ENCODE data around the gene JAK3. TPM values are rescaled to one million over a fixed set of nuclear protein-coding genes. Genes with fewer than 3 reads are reported as not detected.
A peak's percentile ranks its signal among the peaks of the same experiment; 100 is the strongest.

The JAK3 gene
- total and polyA plus RNA-seq, 9 donors: 6.6 to 35.5 (median 17.8) TPM

GRCh38 chr19:17859533-17860330 is 11.9 kb upstream of the JAK3 start, which contains the start of gene RPL18A:
Gene RPL18A, plus strand, starts transcription at chr19:17859910. Its CDS starts 47 bp downstream, at chr19:17859957.
- peaks cover 5% of the 10 kb centered on the region for H3K4me1 ChIP-seq (ENCODE audit: insufficient read depth)
- TF ChIP-seq EP300 (IDR thresholded peaks at IDR 0.05) (no peak), POLR2A (IDR thresholded peaks at IDR 0.05) (peak; percentile 91)
- TF ChIP-seq, protein P1, sequence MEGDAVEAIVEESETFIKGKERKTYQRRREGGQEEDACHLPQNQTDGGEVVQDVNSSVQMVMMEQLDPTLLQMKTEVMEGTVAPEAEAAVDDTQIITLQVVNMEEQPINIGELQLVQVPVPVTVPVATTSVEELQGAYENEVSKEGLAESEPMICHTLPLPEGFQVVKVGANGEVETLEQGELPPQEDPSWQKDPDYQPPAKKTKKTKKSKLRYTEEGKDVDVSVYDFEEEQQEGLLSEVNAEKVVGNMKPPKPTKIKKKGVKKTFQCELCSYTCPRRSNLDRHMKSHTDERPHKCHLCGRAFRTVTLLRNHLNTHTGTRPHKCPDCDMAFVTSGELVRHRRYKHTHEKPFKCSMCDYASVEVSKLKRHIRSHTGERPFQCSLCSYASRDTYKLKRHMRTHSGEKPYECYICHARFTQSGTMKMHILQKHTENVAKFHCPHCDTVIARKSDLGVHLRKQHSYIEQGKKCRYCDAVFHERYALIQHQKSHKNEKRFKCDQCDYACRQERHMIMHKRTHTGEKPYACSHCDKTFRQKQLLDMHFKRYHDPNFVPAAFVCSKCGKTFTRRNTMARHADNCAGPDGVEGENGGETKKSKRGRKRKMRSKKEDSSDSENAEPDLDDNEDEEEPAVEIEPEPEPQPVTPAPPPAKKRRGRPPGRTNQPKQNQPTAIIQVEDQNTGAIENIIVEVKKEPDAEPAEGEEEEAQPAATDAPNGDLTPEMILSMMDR (IDR thresholded peaks at IDR 0.05): peak; percentile 63 to 88 (median 78)
- intact Hi-C loops (cut with DNase I): loop anchor here in 3 of 4 donors (10.0 kb wide), 4 partner anchors 65 to 255 kb away; partner anchors contain the start of gene B3GNT3 (in 1 of the 3)
- 0 to 1% (median 1%) methylated on average over 62 to 80 of the region's 80 CpGs for WGBS, 3 donors
- H3K4me3 ChIP-seq: peak within 1 kb of the TSS; percentile 92
- H3K27ac ChIP-seq: peak within 1 kb of the TSS; percentile 79 to 86
- DNase-seq: peak; percentile 98 to 99 (median 98)
- H3K27me3 ChIP-seq: no peaks in the 10 kb centered on the region
- H3K9me3 ChIP-seq: no peaks in the 10 kb centered on the region
- no peaks in the 10 kb centered on the region for H3K36me3 ChIP-seq

DNA sequence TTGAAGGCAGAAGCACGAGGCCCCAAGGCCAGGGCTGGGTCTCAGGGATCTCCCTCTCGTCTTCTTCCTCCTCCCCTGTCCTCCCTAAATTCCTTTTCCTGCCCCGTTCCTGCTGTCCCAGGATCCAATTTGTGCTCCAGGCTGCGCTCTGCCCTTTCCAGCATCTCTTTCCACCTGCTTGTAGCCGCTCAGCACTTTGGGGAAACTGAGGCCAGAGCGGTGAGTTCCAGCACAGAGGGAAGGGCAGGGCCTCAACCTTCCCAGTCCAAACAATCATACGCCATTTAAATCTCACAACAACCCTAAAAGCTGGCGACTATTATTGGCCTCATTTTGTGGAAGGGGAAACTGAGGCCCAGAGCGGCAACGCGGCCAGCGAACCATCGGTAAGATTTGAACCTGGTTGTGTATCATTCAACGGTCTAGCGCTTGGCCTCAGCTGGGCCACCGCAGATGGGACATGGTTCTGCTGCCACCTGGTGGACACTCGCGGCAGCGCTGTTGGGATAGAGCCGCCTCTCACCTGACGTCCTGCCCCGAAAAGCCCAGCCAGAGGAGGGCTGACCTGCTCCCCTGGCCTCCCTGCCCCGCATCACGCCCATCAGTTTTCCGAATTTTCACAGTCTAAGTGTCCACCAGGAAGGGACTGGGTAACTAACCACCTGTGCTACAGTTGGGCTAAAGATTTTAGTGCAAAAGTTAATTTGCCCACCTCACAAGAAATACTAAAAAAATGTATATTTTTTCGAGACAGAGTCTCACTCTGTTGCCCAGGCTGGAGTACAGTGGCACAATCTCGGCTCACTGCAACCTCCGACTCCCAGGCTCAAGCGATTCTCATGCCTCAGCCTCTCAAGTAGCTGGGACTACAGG is 7.7 kb upstream of the JAK3 start:
- intact Hi-C loops (cut with DNase I): loop anchor here in 2 of 4 donors (10.0 kb wide), 2 partner anchors 61 to 251 kb away; partner anchors contain the start of gene B3GNT3 (in 1 of the 2)
- TF ChIP-seq, protein P1 (IDR thresholded peaks at IDR 0.05): peak; percentile 90 to 92 (median 91)
- no peak for TF ChIP-seq EP300 (IDR thresholded peaks at IDR 0.05)
- Histone ChIP-seq H3K4me1 (ENCODE audit: insufficient read depth) (no peaks in the 10 kb centered on the region), H3K4me3 (no peak overlapping the region), H3K36me3 (no peaks in the 10 kb centered on the region), H3K27ac (no peak overlapping the region), H3K27me3 (no peaks in the 10 kb centered on the region), H3K9me3 (no peaks in the 10 kb centered on the region)
- WGBS, 3 donors: 8 to 13% (median 10%) methylated on average over 29 of the region's 29 CpGs
- peak; percentile 81 to 94 (median 90) for DNase-seq

GRCh38 chr19:17854061-17854460 is 6.3 kb upstream of the JAK3 start:
- intact Hi-C loops (cut with DNase I): loop anchor here in 2 of 4 donors (5.0 to 10.0 kb wide), 3 partner anchors 59 to 249 kb away; partner anchors contain the start of gene B3GNT3 (in 1 of the 2)
- Histone ChIP-seq H3K4me3 (no peak overlapping the region), H3K4me1 (ENCODE audit: insufficient read depth) (no peaks in the 10 kb centered on the region), H3K27ac (no peak overlapping the region), H3K9me3 (no peaks in the 10 kb centered on the region), H3K27me3 (no peaks in the 10 kb centered on the region), H3K36me3 (no peaks in the 10 kb centered on the region)
- WGBS, 3 donors: 84 to 93% (median 88%) methylated on average over 6 of the region's 6 CpGs
- TF ChIP-seq, protein P1 (IDR thresholded peaks at IDR 0.05): no peak
- TF ChIP-seq POLR2A (IDR thresholded peaks at IDR 0.05) (no peak), EP300 (IDR thresholded peaks at IDR 0.05) (no peak)
- no peak for DNase-seq

GRCh38 chr19:17848595-17849292 is 962 bp upstream of the JAK3 start:
- Histone ChIP-seq H3K4me1 (ENCODE audit: insufficient read depth) (peaks cover 5% of the 10 kb centered on the region), H3K27ac (no peak overlapping the region), H3K4me3 (no peak overlapping the region), H3K36me3 (no peaks in the 10 kb centered on the region), H3K27me3 (no peaks in the 10 kb centered on the region), H3K9me3 (no peaks in the 10 kb centered on the region)
- WGBS, 3 donors: 66% methylated on average over 14 of the region's 14 CpGs
- TF ChIP-seq POLR2A (IDR thresholded peaks at IDR 0.05) (no peak), EP300 (IDR thresholded peaks at IDR 0.05) (no peak)
- TF ChIP-seq, protein P1 (IDR thresholded peaks at IDR 0.05): no peak
- no peak for DNase-seq
- intact Hi-C loops (cut with DNase I): no loop called here

Data from ovary (tissue), 9 donors.